ENCODE results near the gene RMI1. TPM values are rescaled to one million over a fixed set of nuclear protein-coding genes. Genes with fewer than 3 reads are reported as not detected.
"Not testable (repeated sequence)": the region's sequence is repeated elsewhere in the genome, so short reads cannot be mapped to it uniquely, and the experiment has no call there.

RMI1 gene
- total and polyA plus RNA-seq, 2 experiments from 2014 or later, result 3.6 to 8.4 TPM

DNA sequence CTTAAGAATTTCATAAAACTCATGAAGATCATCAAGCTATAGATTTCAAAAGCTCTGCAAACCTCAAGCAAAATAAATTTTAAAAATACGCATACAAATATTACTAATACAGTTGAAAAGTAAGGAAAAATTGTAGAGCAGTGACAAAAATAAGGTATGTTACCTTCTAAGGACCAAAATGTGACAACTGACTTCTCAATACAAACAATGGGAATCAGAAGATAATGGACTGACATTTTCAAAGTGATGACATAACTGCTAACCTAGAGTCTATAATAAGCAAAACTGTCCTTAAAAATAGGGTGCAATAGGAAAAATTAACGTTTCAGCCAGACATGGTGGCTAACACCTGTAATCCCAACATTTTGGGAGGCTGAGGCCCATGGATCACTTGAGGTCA lies 27.1 kb downstream of the RMI1 start:
- DNase-seq (ENCODE audit: low read depth in 1 of 2, low spot score in 1 of 2), result no peak
- no peaks in the 10 kb centered on the region for H3K27me3 ChIP-seq
- no peaks in the 10 kb centered on the region for H3K4me1 ChIP-seq (ENCODE audit: low read depth)
- H3K4me3 ChIP-seq, result no peak overlapping the region
- H3K9me3 ChIP-seq (ENCODE audit: low read depth), result no peaks in the 10 kb centered on the region
- no peak overlapping the region for H3K27ac ChIP-seq
- no peaks in the 10 kb centered on the region for H3K36me3 ChIP-seq
- TF ChIP-seq, protein P1, sequence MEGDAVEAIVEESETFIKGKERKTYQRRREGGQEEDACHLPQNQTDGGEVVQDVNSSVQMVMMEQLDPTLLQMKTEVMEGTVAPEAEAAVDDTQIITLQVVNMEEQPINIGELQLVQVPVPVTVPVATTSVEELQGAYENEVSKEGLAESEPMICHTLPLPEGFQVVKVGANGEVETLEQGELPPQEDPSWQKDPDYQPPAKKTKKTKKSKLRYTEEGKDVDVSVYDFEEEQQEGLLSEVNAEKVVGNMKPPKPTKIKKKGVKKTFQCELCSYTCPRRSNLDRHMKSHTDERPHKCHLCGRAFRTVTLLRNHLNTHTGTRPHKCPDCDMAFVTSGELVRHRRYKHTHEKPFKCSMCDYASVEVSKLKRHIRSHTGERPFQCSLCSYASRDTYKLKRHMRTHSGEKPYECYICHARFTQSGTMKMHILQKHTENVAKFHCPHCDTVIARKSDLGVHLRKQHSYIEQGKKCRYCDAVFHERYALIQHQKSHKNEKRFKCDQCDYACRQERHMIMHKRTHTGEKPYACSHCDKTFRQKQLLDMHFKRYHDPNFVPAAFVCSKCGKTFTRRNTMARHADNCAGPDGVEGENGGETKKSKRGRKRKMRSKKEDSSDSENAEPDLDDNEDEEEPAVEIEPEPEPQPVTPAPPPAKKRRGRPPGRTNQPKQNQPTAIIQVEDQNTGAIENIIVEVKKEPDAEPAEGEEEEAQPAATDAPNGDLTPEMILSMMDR (IDR thresholded peaks at IDR 0.05; ENCODE audit: low read depth, low read length), result no peak

DNA sequence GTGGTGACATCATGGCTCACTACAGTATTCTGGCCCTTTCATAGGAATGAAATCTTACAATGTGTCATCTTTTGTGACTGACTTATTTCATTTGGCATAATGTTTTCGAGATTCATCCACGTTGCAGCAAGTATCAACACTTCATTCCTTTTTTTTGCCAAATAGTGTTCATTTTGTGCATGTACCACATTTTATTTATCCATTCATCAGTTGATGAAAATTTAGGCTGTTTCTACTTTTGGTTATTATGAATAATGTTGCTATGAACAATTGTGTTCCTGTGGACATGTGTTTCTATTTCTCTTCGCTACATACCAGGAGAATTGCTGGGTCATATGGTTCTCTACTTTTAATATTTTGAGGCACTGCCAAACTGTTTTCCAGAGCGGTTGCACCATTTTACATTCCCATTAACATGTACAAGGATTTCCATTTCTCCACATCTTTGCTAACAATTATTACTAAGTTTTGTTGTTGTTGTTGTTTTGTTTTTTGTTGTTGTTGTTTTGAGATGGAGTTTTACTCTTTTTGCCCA lies 43.5 kb downstream of the RMI1 start:
- no peak overlapping the region for H3K4me3 ChIP-seq
- TF ChIP-seq, protein P1 (IDR thresholded peaks at IDR 0.05; ENCODE audit: low read depth, low read length), result no peak
- no peaks in the 10 kb centered on the region for H3K27me3 ChIP-seq
- H3K4me1 ChIP-seq (ENCODE audit: low read depth), result no peaks in the 10 kb centered on the region
- DNase-seq (ENCODE audit: low read depth in 1 of 2, low spot score in 1 of 2), result no peak
- H3K27ac ChIP-seq, result no peak overlapping the region
- H3K9me3 ChIP-seq (ENCODE audit: low read depth), result no peaks in the 10 kb centered on the region
- no peaks in the 10 kb centered on the region for H3K36me3 ChIP-seq

DNA sequence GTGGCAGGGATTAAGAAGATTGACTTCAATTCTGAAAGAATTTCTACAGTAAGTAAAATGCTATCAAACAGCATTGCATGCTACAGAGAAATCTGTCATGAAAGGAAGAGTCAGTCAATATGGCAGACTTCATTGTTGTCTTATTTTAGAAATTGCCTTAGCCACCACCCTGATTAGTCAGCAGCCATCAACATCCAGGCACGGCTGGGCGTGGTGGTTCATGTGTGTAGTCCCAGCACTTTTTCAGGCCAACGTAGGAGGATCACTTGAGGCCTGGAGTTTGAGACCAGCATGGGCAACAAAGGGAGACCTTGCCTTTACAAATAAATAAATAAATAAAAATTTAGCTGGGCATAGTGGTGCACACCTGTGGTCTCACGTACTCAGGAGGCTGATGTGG lies 46.6 kb downstream of the RMI1 start:
- no peak overlapping the region for H3K4me3 ChIP-seq
- no peak for DNase-seq (ENCODE audit: low read depth in 1 of 2, low spot score in 1 of 2)
- H3K9me3 ChIP-seq (ENCODE audit: low read depth), result no peaks in the 10 kb centered on the region
- H3K36me3 ChIP-seq, result no peaks in the 10 kb centered on the region
- no peaks in the 10 kb centered on the region for H3K4me1 ChIP-seq (ENCODE audit: low read depth)
- no peak overlapping the region for H3K27ac ChIP-seq
- TF ChIP-seq, protein P1 (IDR thresholded peaks at IDR 0.05; ENCODE audit: low read depth, low read length), result no peak
- no peaks in the 10 kb centered on the region for H3K27me3 ChIP-seq

DNA sequence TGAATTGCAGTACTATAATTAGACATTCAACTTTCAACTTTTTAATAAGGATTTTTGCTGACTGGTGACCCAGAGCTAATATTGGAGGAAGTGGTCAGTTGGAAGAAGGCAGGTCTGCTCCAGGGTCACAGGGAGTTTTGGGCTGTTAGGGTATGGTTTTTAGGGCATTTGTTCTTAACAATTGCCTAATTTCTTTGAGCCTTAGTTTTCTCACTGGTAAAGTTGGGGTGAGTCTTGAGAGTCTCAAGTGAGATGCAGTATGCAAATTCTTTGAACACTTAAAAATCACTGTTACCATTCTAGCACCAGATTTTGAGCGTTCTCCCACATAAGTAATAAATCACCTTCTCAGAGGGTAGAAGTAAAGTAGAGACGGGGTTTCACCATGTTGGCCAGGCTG lies 50.9 kb downstream of the RMI1 start:
- Histone ChIP-seq H3K4me3 (no peak overlapping the region), H3K9me3 (ENCODE audit: low read depth) (no peaks in the 10 kb centered on the region), H3K4me1 (ENCODE audit: low read depth) (no peaks in the 10 kb centered on the region), H3K36me3 (no peaks in the 10 kb centered on the region), H3K27me3 (no peaks in the 10 kb centered on the region), H3K27ac (no peak overlapping the region)
- DNase-seq (ENCODE audit: low read depth in 1 of 2, low spot score in 1 of 2), result no peak
- TF ChIP-seq, protein P1 (IDR thresholded peaks at IDR 0.05; ENCODE audit: low read depth, low read length), result no peak

DNA sequence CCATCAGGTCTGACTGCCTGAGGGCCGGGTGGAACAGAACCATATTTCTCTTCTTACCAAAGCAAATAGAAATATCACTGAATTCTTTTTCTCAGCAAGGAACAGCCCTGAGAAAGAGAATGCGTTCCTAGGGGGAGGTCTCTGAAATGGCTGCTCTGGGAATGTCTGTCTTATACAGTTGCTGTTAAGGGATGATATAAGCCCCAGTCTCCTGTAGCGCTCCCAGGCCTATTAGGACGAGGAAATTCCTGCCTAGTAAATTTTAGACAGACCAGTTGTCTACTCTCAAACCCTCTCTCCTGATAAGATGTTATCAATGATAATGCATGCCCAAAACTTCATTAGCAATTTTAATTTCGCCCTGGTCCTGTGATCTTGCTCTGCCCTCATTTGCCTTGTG lies 61.3 kb downstream of the RMI1 start:
- H3K27me3 ChIP-seq; H3K9me3 ChIP-seq (ENCODE audit: low read depth); DNase-seq (ENCODE audit: low read depth in 1 of 2, low spot score in 1 of 2); H3K4me1 ChIP-seq (ENCODE audit: low read depth); H3K36me3 ChIP-seq; H3K27ac ChIP-seq; H3K4me3 ChIP-seq: not testable (repeated sequence)

DNA sequence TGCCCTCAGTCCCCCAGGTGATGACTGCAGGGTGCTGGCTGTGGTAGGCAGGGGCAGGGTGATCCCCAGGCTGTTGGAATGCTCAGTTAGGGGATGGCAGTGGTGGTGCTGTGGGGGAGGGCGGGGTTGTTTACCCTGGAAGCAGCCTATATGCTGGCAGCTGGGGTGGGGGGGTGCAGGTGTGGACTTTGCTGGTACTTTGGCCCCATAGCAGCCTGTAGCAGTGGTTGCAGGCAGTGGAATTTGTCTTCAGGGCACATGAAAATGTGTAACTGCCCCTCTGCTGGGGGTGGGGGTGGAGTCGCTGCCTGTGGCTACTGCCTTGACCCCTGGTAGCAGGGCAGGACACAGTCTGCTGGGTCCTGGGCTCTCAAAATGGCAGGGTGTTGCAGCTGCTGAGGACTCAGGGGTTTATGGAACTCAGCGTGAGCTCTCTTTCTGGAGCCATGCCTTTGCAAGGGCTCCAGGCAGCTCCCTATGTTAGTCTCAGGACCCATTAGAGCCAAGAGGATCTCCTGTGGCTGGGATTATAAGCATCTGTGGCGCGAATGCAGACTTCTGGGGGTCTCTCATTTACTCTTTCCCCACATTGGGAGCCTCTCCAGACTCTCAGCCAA lies 65.0 kb downstream of the RMI1 start:
- no peak for DNase-seq (ENCODE audit: low read depth in 1 of 2, low spot score in 1 of 2)
- Histone ChIP-seq H3K4me3 (no peak overlapping the region), H3K36me3 (no peaks in the 10 kb centered on the region), H3K4me1 (ENCODE audit: low read depth) (no peaks in the 10 kb centered on the region), H3K9me3 (ENCODE audit: low read depth) (no peaks in the 10 kb centered on the region), H3K27me3 (no peaks in the 10 kb centered on the region), H3K27ac (no peak overlapping the region)
- TF ChIP-seq, protein P1 (IDR thresholded peaks at IDR 0.05; ENCODE audit: low read depth, low read length), result no peak

Other genes with a start within 250 kb of the RMI1 start
- 8.1 and 11.7 TPM in 2 replicates for gene GKAP1, start 163.0 kb upstream of the RMI1 start, total RNA-seq
- 19.7 and 33.9 TPM in 2 replicates for gene GKAP1, start 163.0 kb upstream of the RMI1 start, polyA plus RNA-seq
- 2.6 and 6.2 TPM in 2 replicates for gene KIF27, start 59.4 kb upstream of the RMI1 start, total RNA-seq
- gene KIF27, start 59.4 kb upstream of the RMI1 start, polyA plus RNA-seq, result 4.4 and 6.6 TPM in 2 replicates
- gene HNRNPK, start 590 bp upstream of the RMI1 start, total RNA-seq, result 601 and 659 TPM in 2 replicates
- gene HNRNPK, start 590 bp upstream of the RMI1 start, polyA plus RNA-seq, result 568 and 768 TPM in 2 replicates

All from cardiac muscle cell (in vitro differentiated cells and primary cell).